Lower leg skin (tissue), 3 donors: Measurements from ENCODE around the gene EPB41L4B.

Experiments
- CTCF ChIP-seq, 3 donors: fragments of 450-650 bp; IDR thresholded peaks; one replicate each; pipeline ENCODE4 v1.5.1; 2016; ENCODE audit warnings: antibody characterized with exemption in 3 of 3, mild to moderate bottlenecking in 3 of 3, moderate library complexity in 2 of 3
- POLR2A ChIP-seq, 2 donors: fragments of 450-650 bp; IDR thresholded peaks; one replicate each; pipeline ENCODE4 v1.6.1; 2016 to 2017; ENCODE audit warnings: antibody characterized with exemption in 2 of 2, mild to moderate bottlenecking in 1 of 2, moderate library complexity in 1 of 2

GRCh38 chr9:109369285-109369684, 48.4 kb upstream of the EPB41L4B start:
- TF ChIP-seq CTCF (IDR thresholded peaks at IDR 0.05) = no peak
- no peak for TF ChIP-seq POLR2A (IDR thresholded peaks at IDR 0.05)
